Measurements from ENCODE around the gene KCTD12.
A peak's percentile ranks its signal among the peaks of the same experiment; 100 is the strongest.

The KCTD12 gene

GRCh38 chr13:76892488-76892887, 6.3 kb upstream of the KCTD12 start:
- H3K27ac ChIP-seq: no peak overlapping the region
- TF ChIP-seq CTCF (IDR thresholded peaks at IDR 0.05; ENCODE audit: low read depth, low read length): no peak
- H3K27me3 ChIP-seq (ENCODE audit: insufficient read depth, low read depth, severe bottlenecking): no peaks in the 10 kb centered on the region
- H3K9me3 ChIP-seq (ENCODE audit: severe bottlenecking): no peaks in the 10 kb centered on the region
- no peaks in the 10 kb centered on the region for H3K36me3 ChIP-seq
- DNase-seq: no peak
- no peak overlapping the region for H3K4me3 ChIP-seq (ENCODE audit: low read depth, low read length)

GRCh38 chr13:76890021-76890420, 3.8 kb upstream of the KCTD12 start:
- TF ChIP-seq CTCF (IDR thresholded peaks at IDR 0.05; ENCODE audit: low read depth, low read length): no peak

DNA sequence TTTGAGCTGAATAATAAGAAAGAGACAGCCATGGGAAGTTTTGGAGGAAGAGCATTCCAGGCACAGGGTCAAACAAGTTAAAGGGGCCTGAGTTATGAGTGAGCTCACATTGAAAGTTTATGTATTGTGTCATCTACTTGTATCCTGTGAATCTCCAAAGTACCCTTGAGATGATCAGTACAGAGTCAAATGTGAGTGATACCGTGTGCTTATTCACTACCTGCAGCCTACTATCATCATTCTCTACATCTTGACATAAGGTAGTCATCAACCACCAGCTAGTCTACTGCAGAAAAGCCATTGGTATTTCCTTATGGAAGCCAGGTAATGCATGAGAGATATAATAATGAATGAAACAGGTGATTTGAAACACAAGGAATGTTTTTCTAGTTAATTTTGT, 3.0 kb upstream of the KCTD12 start:
- no peaks in the 10 kb centered on the region for H3K27me3 ChIP-seq (ENCODE audit: insufficient read depth, low read depth, severe bottlenecking)

More at GRCh38 chr13:76890021-76890420, 3.8 kb upstream of the KCTD12 start:
- no peak overlapping the region for H3K27ac ChIP-seq
- no peaks in the 10 kb centered on the region for H3K9me3 ChIP-seq (ENCODE audit: severe bottlenecking)
- no peak overlapping the region for H3K4me3 ChIP-seq (ENCODE audit: low read depth, low read length)
- DNase-seq: no peak
- H3K36me3 ChIP-seq: no peaks in the 10 kb centered on the region
- H3K27me3 ChIP-seq (ENCODE audit: insufficient read depth, low read depth, severe bottlenecking): no peaks in the 10 kb centered on the region

GRCh38 chr13:76888421-76888820, 2.2 kb upstream of the KCTD12 start:
- TF ChIP-seq CTCF (IDR thresholded peaks at IDR 0.05; ENCODE audit: low read depth, low read length): no peak
- Histone ChIP-seq H3K27me3 (ENCODE audit: insufficient read depth, low read depth, severe bottlenecking) (no peaks in the 10 kb centered on the region), H3K27ac (no peak overlapping the region), H3K36me3 (no peaks in the 10 kb centered on the region), H3K9me3 (ENCODE audit: severe bottlenecking) (no peaks in the 10 kb centered on the region), H3K4me3 (ENCODE audit: low read depth, low read length) (no peak overlapping the region)
- no peak for DNase-seq

More for the DNA sequence above, 3.0 kb upstream of the KCTD12 start:
- H3K27ac ChIP-seq: no peak overlapping the region
- H3K4me3 ChIP-seq (ENCODE audit: low read depth, low read length): no peak overlapping the region
- H3K9me3 ChIP-seq (ENCODE audit: severe bottlenecking): no peaks in the 10 kb centered on the region
- no peak for TF ChIP-seq CTCF (IDR thresholded peaks at IDR 0.05; ENCODE audit: low read depth, low read length)
- H3K36me3 ChIP-seq: no peaks in the 10 kb centered on the region
- DNase-seq: no peak

DNA sequence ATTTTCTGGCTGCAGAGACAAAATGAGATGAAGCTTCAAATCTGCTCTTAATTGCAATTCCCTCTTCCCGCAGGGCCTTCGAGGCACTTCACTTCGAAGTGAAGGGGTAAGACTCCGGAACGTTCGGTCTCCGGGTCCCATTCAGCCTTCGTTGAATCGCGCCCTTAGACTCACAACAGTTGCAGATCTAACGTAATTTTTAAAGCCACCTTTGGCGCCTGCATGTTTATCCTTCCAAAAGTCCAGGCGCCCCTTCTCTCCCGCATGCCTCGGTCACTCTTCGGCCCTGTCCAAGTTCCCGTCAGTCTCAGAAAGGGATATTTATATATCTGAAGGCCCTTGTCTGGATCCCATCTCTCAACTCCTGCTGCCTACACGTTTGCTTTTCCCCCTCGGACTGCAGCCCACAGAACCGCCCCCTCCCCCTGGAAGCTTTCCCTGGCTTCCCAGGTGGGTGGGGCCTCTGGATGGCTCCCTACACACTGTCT, 915 bp upstream of the KCTD12 start:
- no peak for DNase-seq
- H3K27me3 ChIP-seq (ENCODE audit: insufficient read depth, low read depth, severe bottlenecking): no peaks in the 10 kb centered on the region
- TF ChIP-seq CTCF (IDR thresholded peaks at IDR 0.05; ENCODE audit: low read depth, low read length): no peak
- no peak overlapping the region for H3K4me3 ChIP-seq (ENCODE audit: low read depth, low read length)
- H3K9me3 ChIP-seq (ENCODE audit: severe bottlenecking): no peaks in the 10 kb centered on the region
- H3K36me3 ChIP-seq: no peaks in the 10 kb centered on the region
- H3K27ac ChIP-seq: no peak overlapping the region

- H3K9me3 ChIP-seq (ENCODE audit: severe bottlenecking): no peaks in the 10 kb centered on the region
- no peak for DNase-seq
- no peak for TF ChIP-seq CTCF (IDR thresholded peaks at IDR 0.05; ENCODE audit: low read depth, low read length)
- no peak overlapping the region for H3K27ac ChIP-seq
- H3K4me3 ChIP-seq (ENCODE audit: low read depth, low read length): peak overlapping the region; percentile 69
- H3K27me3 ChIP-seq (ENCODE audit: insufficient read depth, low read depth, severe bottlenecking): no peaks in the 10 kb centered on the region
- H3K36me3 ChIP-seq: no peaks in the 10 kb centered on the region
Observed at GRCh38 chr13:76886005-76886291, 257 bp downstream of the KCTD12 start.

All from WERI-Rb-1 (cell line).